Liver (tissue), 3 donors: ENCODE results near the gene ZBTB47.

ENCODE experiments used
- CTCF ChIP-seq: fragments of 150-350 bp; IDR thresholded peaks from 2 replicates; pipeline ENCODE4 v1.5.1; 2017; ENCODE audit warnings: improper control_type of control experiment, low read depth, low read length; ENCODE audit not compliant: missing input control
- RAD21 ChIP-seq, 2 donors: IDR thresholded peaks; 2 replicates each; pipeline ENCODE4 v1.6.1; 2016; ENCODE audit warnings: antibody characterized with exemption in 2 of 2, mild to moderate bottlenecking in 2 of 2
- RXRA ChIP-seq, 2 donors: IDR thresholded peaks; 2 replicates each; pipeline ENCODE4 v1.6.1; 2017 to 2018; ENCODE audit warnings: antibody characterized with exemption in 2 of 2, mild to moderate bottlenecking in 1 of 2
- donor health status: healthy.
- donor health status: healthy.

DNA sequence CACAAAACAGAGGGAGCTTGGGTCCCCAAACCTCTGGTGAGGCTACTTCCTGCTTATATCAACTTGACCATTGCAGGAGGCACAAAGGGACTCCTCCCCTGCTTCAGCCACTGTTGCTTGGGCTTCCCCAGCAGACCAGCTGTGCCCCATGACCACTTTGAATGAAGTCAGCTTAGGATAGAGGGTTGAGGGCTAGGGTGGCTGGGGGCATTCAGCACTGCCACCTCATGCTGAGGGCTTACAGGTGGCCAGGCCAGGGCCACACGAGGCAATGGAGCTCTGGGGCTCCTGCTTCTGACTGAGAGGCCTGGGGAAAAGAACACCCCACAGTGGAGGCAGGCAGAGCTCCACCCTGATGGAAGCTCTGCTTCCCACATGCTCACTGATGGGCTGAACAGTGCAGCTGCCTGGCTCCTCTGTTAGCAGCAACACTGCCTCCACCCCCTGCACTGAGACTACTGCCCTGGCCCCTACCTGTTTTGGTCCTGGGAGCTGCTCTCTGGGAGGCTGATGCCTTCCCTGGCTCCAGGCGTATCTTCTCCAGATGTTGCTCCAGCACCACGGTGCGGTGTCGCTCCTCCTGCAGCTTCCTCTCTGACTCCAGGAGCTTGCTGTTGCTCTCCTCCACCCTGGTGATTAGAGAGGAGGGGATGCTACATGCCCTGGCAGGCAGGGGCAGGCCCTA is 59.3 kb downstream of the ZBTB47 start:
- TF ChIP-seq RAD21 (IDR thresholded peaks at IDR 0.05) = no peak
- no peak for TF ChIP-seq CTCF
- TF ChIP-seq RXRA (IDR thresholded peaks at IDR 0.05) = no peak
